GM15510 (cell line): ENCODE results near the gene CACNG7.

ENCODE experiments used
- POLR2A ChIP-seq: IDR thresholded peaks from 3 replicates; pipeline ENCODE4 v1.6.1; 2011; ENCODE audit warnings: borderline replicate concordance; ENCODE audit not compliant: insufficient read length; ENCODE audit errors: extremely low read depth

The CACNG7 gene

DNA sequence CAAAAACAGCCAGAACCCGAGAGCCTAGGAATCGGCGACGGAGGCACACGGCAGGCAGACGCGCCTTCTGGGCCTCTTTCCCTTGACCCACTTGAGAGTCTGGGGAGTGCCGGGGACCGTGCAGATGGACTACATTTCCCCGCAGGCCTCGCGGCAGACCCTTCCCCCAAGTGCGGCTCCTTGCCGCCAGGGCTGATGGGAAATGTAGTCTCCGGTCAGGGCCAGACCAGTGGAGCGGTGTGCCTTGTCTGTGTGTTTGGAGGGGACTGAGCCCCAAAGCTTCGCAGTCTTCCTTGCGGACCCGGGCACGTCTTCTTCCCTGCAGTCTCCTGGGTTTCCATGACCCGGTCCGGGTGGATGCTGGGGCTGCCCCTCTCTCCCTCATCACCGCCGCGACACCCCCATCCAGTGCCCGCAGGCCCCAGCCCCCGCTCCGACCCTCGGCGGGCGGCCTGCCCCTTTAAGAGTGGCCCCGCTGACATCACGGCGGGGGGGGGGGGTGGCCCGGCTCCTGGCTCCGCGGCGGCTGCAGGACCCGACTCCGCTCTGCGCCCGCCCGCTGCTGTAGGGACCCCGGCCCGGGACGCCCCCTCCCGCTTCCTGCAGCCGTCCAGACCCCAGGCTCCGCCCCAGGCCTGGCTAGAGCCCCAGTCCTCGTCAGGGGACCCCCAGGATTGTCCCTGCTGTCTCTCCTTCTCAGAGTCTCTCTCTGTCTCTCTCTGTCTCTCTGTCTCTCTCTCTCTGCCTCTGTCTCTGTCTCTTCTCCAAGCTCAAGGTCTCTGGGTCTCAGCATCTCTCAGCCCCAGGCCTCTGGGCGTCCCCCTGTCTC, 758 bp upstream of the CACNG7 start:
- no peak for TF ChIP-seq POLR2A

DNA sequence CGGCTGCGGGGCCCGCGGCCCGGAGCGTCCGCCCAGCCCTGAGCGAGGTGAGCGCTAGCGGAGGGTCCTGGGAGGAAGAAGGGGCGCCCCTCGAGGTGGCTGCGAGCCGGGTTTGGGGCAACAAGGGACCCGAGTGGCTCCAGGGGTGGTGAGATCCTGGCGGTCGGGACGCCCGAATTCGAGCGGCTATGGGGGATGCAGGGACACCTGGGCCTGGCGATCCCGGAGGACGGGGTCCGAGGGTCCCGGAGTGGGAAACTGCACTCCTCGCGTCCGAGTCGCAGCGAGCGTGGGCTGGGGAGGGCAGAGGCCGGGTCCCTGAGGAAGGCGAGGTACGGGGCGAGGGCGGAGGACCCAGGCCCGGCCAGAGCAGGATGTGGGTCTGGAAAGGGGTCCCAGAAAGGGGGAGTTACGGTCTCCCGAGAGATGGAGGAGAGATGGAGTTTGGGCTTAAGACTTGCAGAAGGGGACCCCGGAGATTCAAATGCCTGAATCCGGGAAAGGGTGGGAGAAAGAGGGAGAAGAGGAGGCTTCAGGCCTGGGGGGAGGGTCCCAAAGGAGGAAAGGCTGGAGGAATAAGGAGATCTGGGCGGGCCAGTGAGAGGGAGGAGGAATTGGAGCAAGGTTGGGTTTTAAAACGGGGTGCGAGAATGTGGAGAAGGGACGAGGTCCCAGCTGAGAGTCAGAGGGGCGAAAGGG, 542 bp downstream of the CACNG7 start:
- TF ChIP-seq POLR2A = no peak

GRCh38 chr19:53910170-53910518, 1.1 kb downstream of the CACNG7 start:
- TF ChIP-seq POLR2A = no peak

GRCh38 chr19:53912653-53913052, 3.6 kb downstream of the CACNG7 start:
- no peak for TF ChIP-seq POLR2A

- TF ChIP-seq POLR2A = no peak
These were observed 5.9 kb downstream of the CACNG7 start for GRCh38 chr19:53915000-53915399.

DNA sequence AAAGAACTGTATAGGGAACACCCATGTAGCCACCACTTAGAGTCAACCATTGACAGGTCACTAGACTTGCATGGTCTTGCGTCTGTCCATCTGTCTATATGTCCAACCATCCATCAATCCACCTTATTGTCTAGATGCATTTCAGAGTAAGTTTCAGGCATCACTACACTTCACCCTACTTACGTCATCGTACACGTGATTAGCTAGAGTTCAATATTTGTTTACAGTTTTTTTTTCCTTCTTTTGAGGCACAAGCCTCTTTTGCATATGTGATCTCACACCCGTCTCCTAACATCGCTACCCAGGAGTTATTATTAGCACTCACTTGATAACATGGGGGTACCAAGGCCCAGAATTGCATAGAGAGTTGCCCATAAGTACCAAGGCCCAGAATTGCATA, 6.9 kb downstream of the CACNG7 start:
- TF ChIP-seq POLR2A = no peak

DNA sequence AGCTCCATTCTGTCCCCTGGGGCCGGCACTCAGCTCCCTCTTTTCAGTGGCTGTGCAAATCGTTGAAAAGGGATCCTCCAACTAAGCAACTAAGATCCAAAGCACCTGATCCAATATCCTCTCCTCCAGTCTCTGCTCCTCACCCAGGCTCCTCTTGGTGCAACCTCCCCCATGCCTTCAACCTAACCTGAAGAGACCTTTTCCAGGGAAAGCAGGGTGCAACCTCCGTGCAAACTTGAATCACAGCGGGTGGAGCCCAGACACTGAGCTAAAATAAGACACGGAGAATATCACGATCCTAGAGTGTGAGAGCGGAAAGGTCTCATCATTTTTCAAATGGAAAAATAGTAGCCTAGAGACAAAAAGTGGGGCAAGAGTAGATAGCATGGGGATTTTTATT, 8.3 kb downstream of the CACNG7 start:
- TF ChIP-seq POLR2A = no peak

DNA sequence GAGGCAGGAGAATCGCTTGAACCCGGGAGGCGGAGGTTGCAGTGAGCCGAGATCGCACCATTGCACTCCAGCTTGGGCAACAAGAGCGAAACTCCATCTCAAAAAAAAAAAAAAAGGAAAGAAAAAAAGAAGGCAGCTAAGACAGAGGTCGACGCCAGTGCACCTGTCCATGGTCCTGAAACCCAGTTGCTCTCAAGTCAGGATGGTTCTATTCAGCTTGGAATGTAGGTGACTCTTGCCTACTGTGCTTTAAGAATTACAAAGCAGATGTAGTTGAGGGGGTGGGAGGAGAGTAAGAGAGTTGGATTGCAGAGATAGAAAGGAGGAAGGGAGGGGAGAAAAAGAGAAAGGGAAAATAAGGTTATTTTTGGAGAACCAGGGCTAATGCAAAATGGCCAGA, 18.7 kb downstream of the CACNG7 start:
- TF ChIP-seq POLR2A = no peak

DNA sequence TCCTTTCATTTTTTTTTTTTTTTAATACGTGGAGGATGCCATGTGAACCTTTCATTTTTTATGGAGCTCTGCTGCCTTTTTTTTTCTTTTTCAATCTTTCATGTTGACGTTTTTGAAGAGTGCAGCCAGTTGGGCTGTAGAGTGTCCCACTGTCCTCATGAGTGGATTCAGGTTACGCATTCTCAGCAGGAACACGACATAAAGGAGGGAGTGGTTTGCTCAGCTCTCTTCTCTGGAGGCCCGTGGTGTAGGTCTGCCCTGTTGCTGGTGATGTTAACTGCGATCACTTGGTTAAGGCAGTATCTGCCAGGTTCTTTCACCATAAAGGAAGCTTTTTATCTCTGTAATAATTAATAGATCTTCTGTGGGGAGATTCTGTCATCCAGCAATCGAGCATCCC, 27.0 kb downstream of the CACNG7 start:
- TF ChIP-seq POLR2A = no peak

DNA sequence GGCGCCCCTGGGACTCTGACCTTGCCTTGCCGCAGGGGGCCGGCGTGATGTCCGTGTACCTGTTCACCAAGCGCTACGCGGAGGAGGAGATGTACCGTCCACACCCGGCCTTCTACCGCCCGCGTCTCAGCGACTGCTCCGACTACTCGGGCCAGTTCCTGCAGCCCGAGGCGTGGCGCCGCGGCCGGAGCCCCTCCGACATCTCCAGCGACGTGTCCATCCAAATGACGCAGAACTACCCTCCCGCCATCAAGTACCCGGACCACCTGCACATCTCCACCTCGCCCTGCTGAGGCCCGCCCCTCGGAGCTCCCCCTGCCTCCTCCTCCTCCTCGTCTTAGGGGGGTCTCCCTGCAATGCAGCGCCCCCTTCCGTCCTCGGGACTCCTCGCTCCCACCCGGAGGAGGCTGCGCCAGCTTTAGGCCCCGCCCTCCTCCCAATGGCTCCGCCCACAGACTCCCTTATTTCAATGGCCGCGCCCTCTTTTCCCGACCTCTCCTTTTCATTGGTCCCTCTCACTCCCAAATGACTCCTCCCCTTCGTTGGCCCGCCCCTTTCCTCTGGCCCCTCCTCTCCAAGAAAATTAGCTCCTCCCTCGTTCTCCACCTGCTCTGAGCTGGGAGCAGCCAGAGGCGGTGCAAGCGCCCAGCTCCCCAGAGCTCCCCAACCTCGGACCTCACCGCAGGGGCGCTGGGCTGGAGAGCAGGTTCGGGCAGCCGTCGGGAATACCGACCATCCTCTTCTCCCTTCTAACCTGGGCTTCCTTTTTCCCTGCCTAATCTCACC, 33.1 kb downstream of the CACNG7 start:
- no peak for TF ChIP-seq POLR2A

DNA sequence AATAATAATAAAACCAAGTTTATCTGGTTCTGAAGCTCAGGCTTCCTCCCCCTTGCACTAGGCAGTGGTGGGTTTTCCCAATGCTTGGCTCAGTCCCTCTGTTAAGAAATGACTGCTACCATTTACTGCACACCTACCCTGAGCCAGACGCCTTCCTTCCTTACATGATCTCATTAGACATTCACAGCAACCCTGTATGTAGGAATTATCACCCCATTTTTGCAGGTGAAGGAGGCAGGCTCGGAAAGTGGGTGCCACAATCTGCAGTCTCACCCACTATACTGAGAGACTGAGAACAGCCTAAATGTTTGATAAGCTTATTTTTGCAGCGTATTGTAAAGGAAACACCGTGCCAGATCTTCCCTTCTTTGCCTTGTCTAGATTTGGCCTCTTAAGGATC, 35.3 kb downstream of the CACNG7 start:
- no peak for TF ChIP-seq POLR2A

DNA sequence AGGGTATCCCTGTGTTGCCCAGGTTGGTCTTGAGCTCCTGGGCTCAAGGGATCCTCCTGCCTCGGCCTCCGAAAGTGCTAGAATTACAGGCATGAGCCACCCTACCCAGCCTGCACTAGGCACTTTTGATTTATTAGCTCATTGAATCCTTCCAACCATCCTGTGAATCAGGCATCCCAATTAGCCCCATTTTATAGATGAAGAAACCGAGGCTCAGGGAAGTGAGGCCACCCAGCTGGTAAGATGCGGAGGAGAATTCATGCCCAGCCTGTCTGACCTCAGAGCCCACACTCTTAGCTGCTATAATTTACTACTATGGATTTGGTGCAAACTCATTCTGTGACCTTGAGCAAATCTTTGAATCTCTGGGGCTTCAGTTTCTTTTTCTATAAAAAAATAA, 35.9 kb downstream of the CACNG7 start:
- no peak for TF ChIP-seq POLR2A

GRCh38 chr19:53945441-53945840, 36.4 kb downstream of the CACNG7 start:
- no peak for TF ChIP-seq POLR2A

DNA sequence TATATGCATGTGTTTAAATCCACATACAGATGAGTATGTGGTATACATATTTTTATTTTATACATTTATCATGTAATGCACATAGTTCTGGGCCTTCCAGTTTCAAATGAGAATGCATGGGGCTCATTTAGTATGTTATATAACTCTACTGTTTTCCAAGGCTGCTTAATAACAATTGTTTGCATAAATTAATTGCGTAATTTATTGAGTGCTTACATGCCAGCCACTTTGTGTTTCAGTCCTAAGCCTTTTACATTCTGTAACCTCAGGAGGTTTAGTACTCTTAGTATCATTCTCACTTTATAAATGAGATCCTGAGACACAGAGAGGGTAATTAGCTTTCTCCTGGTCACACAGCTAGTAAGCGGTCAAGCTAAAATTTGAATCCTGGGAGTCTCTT, 36.9 kb downstream of the CACNG7 start:
- TF ChIP-seq POLR2A = no peak

GRCh38 chr19:53947624-53948023, 38.5 kb downstream of the CACNG7 start:
- TF ChIP-seq POLR2A = no peak

DNA sequence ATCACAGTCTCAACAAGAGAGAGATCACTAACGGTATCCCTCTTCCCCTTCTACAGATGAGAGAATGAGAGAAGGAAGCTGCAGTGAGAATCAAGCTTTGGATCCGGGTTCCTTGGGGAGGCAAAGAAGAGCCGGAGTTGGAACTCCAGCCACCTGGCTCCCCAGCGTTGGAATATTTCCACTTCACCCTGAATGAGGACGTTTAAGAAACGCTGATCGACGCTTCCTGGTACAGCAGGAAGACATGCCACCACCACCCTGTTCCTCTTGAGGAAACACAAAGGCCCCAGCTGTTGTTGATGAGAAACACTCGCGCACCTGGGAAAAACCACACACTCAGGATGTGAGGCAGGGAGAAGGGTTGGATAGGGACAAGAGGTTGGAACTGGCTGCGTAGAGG, 42.4 kb downstream of the CACNG7 start:
- TF ChIP-seq POLR2A = no peak

DNA sequence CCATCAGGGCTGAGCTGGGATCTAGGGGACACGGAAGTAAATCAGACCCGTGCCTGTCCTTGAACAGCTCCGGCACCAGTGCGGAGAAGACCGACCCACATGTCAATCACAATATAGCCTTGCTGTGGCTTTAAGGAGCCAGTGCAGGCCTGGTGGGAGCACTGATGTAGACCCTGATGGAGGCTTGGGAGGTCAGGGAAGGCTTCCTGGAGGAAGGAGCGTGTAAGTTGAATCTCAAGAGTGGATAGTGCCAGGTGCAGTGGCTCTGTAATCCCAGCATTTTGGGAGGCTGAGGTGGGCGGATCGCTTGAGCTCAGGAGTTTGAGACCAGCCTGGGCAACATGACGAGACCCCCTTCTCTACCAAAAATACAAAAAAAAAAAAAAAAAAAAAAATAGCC, 42.9 kb downstream of the CACNG7 start:
- TF ChIP-seq POLR2A = no peak

DNA sequence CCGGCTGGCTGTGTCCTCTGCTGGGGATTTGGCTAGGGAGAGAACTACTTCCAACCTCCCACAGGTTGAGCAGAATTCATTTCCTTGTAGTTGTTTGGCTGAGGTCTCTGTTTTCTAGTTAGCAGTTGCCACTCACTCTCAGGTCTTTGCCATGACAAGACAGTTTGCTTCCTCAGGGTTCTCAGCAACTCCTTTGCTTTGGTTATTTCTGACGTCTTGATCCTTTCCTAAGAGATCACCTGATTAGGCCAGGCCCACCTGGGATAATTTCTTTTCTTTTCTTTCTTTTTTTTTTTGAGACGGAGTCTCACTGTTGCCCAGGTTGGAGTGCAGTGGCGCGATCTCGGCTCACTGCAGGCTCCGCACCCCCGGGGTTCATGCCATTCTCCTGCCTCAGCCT, 44.3 kb downstream of the CACNG7 start:
- no peak for TF ChIP-seq POLR2A
